Caco-2 (cell line): ENCODE measurements around the gene SEC22A. TPM values are rescaled to one million over a fixed set of nuclear protein-coding genes. Genes with fewer than 3 reads are reported as not detected.

ENCODE experiments used
- BruUV-seq: library from RNA; stranded (reverse); fragments of 400-500 nt; replicated peaks from 2 replicates; lab custom pipeline; 2021; lab: Mats Ljungman, UMichigan
- CTCF ChIA-PET: fragments of 300-600 bp; sonication (Branson Sonifier 250); formaldehyde crosslinking; loops from one replicate; lab custom pipeline; 2022; ENCODE audit warnings: antibody characterized with exemption; lab: Charles Lee
- POLR2A ChIA-PET: fragments of 300-600 bp; sonication (Branson Sonifier 250); formaldehyde crosslinking; loops from one replicate; lab custom pipeline; 2022; ENCODE audit warnings: antibody characterized with exemption; lab: Charles Lee
- DNase-seq, 2 experiments: peaks; one replicate each; pipeline versions ENCODE4 v3.0.0 to v3.0.0-alpha.2; 2020 to 2022
- H3K27me3 ChIP-seq: replicated peaks from 2 replicates; pipeline ENCODE4 v1.6.0; 2011; ENCODE audit warnings: low read length; ENCODE audit not compliant: control insufficient read depth, insufficient read depth
- H3K36me3 ChIP-seq: 2 replicates; pipeline ENCODE4 v1.5.1; 2011; ENCODE audit warnings: low read length; ENCODE audit not compliant: control insufficient read depth, insufficient read depth
- H3K4me1 ChIP-seq: fragments of 250-450 bp; sonication (Bioruptor Pico); 2 replicates; pipeline ENCODE4 v1.5.1; 2020; ENCODE audit warnings: mild to moderate bottlenecking
- H3K4me3 ChIP-seq: 2 replicates; pipeline ENCODE4 v1.5.1; 2011; ENCODE audit warnings: low read depth, mild to moderate bottlenecking, control low read depth, low read length
- H3K9me3 ChIP-seq: fragments of 250-450 bp; sonication (Bioruptor Pico); 2 replicates; pipeline ENCODE4 v1.5.1; 2020; ENCODE audit warnings: mild to moderate bottlenecking, moderate library complexity
- H3K27ac Mint-ChIP-seq: one replicate; pipeline ENCODE4 v1.8.0; 2022; ENCODE audit warnings: mixed read lengths; ENCODE audit not compliant: unreplicated experiment
- H3K27me3 Mint-ChIP-seq: one replicate; pipeline ENCODE4 v1.8.0; 2022; ENCODE audit warnings: mixed read lengths; ENCODE audit not compliant: insufficient read depth, unreplicated experiment
- H3K36me3 Mint-ChIP-seq: one replicate; pipeline ENCODE4 v1.8.0; 2022; ENCODE audit warnings: mild to moderate bottlenecking, mixed read lengths; ENCODE audit not compliant: insufficient read depth, unreplicated experiment
- H3K4me1 Mint-ChIP-seq: one replicate; pipeline ENCODE4 v1.8.0; 2022; ENCODE audit warnings: low read depth, mixed read lengths; ENCODE audit not compliant: unreplicated experiment
- H3K4me3 Mint-ChIP-seq: one replicate; pipeline ENCODE4 v1.8.0; 2022; ENCODE audit warnings: mild to moderate bottlenecking, moderate library complexity, mixed read lengths; ENCODE audit not compliant: unreplicated experiment
- H3K9me3 Mint-ChIP-seq: one replicate; pipeline ENCODE4 v1.8.0; 2022; ENCODE audit warnings: mixed read lengths; ENCODE audit not compliant: unreplicated experiment
- intact Hi-C: fragments of 100-400 bp; cut with micrococcal nuclease; formaldehyde crosslinking; loops from one replicate; pipeline ENCODE4 v1.10.0; 2022; ENCODE audit not compliant: unreplicated experiment
- total RNA-seq: library from RNA; stranded (reverse); gene quantifications from 2 replicates; pipeline ENCODE4 v1.2.3, GENCODE V29; 2022
- TF ChIP-seq, protein P1 (sequence below), 2 experiments: fragments of 200-600 bp in 1 of 2; IDR thresholded peaks; 1 replicate in 1 of 2; 2 replicates in 1 of 2; pipeline versions ENCODE4 v1.5.1 to v1.8.0; 2011 to 2022; ENCODE audit warnings: antibody characterized with exemption in 1 of 2, control low read depth in 1 of 2, inconsistent platforms in 1 of 2, low read depth in 1 of 2, low read length in 1 of 2, mild to moderate bottlenecking in 1 of 2, moderate library complexity in 1 of 2; ENCODE audit not compliant: insufficient read depth in 1 of 2, severe bottlenecking in 1 of 2, unreplicated experiment in 1 of 2

Gene SEC22A
- total RNA-seq, 1 experiment from 2014 or later, result 17.7 TPM

DNA sequence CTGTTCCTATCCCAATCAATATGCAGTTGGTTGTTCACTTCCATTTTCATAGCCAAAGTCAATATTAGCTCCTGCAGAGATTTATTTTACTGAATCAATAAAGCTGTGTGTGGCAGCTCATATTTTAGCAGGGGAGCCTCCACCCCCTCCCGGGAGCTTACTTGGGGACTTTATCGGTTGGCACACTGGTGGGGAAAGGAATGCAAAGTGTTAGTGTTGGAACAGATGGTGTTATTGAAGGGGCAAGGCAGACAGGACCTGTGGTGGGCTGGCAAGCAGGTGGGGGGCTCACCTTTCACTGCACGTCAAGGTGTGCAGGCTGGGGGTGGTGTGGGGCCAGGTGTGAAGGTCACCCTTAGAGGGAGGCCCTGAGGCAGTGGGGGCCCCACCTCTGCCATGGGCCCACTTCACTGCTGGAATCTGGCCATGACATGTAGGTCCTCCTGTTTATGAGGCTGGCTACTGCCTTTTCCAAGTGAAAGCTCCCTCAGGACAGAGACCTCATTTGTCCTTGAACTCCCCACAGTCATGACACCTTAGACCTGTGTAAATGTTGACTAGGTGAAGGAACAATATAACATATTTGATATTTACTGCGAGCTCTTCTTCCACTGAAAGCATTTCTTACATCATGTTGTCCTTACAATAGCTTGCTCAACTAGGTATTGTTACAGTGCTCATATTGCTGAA is 44.0 kb upstream of the SEC22A start:
- Histone ChIP-seq H3K4me3 (no peak overlapping the region), H3K9me3 (no peaks in the 10 kb centered on the region), H3K27me3 (no peaks in the 10 kb centered on the region), H3K4me1 (no peaks in the 10 kb centered on the region), H3K36me3 (0 out of 2 replicates have a peak, but pooled peaks cover 2% of the 10 kb centered on the region)
- Mint-ChIP-seq H3K27me3 (no peaks in the 10 kb centered on the region), H3K36me3 (peaks cover 55% of the 10 kb centered on the region), H3K9me3 (no peaks in the 10 kb centered on the region), H3K4me3 (no peak overlapping the region), H3K4me1 (no peaks in the 10 kb centered on the region), H3K27ac (no peak overlapping the region)
- BruUV-seq, result no TSS peak
- intact Hi-C loops, result no loop called here
- POLR2A ChIA-PET, result no interaction called here
- CTCF ChIA-PET, result no interaction called here
- no peak for DNase-seq
- TF ChIP-seq, protein P1, sequence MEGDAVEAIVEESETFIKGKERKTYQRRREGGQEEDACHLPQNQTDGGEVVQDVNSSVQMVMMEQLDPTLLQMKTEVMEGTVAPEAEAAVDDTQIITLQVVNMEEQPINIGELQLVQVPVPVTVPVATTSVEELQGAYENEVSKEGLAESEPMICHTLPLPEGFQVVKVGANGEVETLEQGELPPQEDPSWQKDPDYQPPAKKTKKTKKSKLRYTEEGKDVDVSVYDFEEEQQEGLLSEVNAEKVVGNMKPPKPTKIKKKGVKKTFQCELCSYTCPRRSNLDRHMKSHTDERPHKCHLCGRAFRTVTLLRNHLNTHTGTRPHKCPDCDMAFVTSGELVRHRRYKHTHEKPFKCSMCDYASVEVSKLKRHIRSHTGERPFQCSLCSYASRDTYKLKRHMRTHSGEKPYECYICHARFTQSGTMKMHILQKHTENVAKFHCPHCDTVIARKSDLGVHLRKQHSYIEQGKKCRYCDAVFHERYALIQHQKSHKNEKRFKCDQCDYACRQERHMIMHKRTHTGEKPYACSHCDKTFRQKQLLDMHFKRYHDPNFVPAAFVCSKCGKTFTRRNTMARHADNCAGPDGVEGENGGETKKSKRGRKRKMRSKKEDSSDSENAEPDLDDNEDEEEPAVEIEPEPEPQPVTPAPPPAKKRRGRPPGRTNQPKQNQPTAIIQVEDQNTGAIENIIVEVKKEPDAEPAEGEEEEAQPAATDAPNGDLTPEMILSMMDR (IDR thresholded peaks at IDR 0.05; ENCODE audit: insufficient read depth in 1 of 2, low read depth in 1 of 2, low read length in 1 of 2, severe bottlenecking in 1 of 2, unreplicated experiment in 1 of 2), result no peak

DNA sequence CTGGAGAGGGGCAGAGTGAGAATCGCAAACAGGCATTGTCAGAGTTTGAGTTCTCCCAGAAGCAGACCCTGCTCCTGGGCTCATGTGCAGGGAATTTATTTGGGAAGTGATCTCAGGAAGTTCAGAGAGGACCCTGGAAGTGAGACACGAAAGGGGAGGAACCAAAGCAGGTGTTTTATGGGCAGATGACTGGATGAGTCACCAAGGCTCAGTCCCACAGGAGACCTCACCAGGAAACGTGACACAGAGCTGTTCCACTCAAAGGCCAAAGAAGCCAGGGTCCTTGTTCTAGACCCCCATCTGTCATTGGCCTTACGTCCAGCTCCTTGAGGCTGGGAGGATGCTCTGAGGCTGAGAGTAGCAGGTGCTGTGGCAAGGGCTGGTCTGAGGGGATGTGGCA is 43.4 kb upstream of the SEC22A start:
- TF ChIP-seq, protein P1 (IDR thresholded peaks at IDR 0.05; ENCODE audit: insufficient read depth in 1 of 2, low read depth in 1 of 2, low read length in 1 of 2, severe bottlenecking in 1 of 2, unreplicated experiment in 1 of 2), result no peak

DNA sequence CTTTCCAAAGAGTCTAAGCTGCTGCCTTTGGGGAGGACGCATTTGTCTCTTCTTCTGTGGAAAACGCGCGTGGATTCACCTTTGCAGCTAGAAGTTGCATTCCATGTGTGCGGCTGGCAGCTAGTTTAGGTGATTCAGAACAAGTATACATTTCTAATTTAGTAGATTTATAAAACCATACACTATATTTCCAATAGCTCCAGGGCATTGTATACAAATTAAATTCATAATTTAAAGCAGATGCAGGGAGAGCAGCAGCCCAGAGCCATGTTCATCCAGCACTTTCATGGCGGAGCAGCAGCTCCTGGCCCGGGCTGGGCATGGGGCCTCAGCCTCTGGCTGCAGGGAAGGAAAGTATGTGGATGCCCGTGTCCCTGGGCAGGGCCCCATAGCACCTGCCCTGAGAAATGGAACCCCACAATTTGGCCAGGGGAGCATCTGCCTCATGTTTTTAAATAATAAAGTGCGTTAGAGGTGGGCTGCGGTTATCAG is 42.8 kb upstream of the SEC22A start:
- BruUV-seq, result no TSS peak
- Mint-ChIP-seq H3K4me1 (no peaks in the 10 kb centered on the region), H3K9me3 (no peaks in the 10 kb centered on the region), H3K27me3 (no peaks in the 10 kb centered on the region), H3K4me3 (no peak overlapping the region), H3K36me3 (peaks cover 57% of the 10 kb centered on the region), H3K27ac (no peak overlapping the region)
- Histone ChIP-seq H3K36me3 (0 out of 2 replicates have a peak, but pooled peaks cover 2% of the 10 kb centered on the region), H3K4me1 (no peaks in the 10 kb centered on the region), H3K9me3 (no peaks in the 10 kb centered on the region), H3K4me3 (no peak overlapping the region), H3K27me3 (no peaks in the 10 kb centered on the region)
- ChIA-PET POLR2A (no interaction called here), CTCF (no interaction called here)
- no peak for DNase-seq
- intact Hi-C loops, result no loop called here
- TF ChIP-seq, protein P1 (IDR thresholded peaks at IDR 0.05; ENCODE audit: insufficient read depth in 1 of 2, low read depth in 1 of 2, low read length in 1 of 2, severe bottlenecking in 1 of 2, unreplicated experiment in 1 of 2), result no peak

More for the DNA sequence above, 43.4 kb upstream of the SEC22A start:
- no peaks in the 10 kb centered on the region for H3K4me1 ChIP-seq
- no TSS peak for BruUV-seq
- no peak overlapping the region for H3K4me3 ChIP-seq
- Mint-ChIP-seq H3K9me3 (no peaks in the 10 kb centered on the region), H3K36me3 (peaks cover 55% of the 10 kb centered on the region), H3K4me3 (no peak overlapping the region), H3K27me3 (no peaks in the 10 kb centered on the region), H3K27ac (no peak overlapping the region), H3K4me1 (no peaks in the 10 kb centered on the region)
- 0 out of 2 replicates have a peak, but pooled peaks cover 2% of the 10 kb centered on the region for H3K36me3 ChIP-seq
- DNase-seq, result no peak
- ChIA-PET CTCF (no interaction called here), POLR2A (no interaction called here)
- no peaks in the 10 kb centered on the region for H3K27me3 ChIP-seq
- intact Hi-C loops, result no loop called here
- H3K9me3 ChIP-seq, result no peaks in the 10 kb centered on the region
